ENCODE data around the gene ZNF365.
"Not testable (repeated sequence)": the region's sequence is repeated elsewhere in the genome, so short reads cannot be mapped to it uniquely, and the experiment has no call there.

ZNF365 gene

GRCh38 chr10:62373995-62374861 lies at the start of gene ZNF365:
TSS of gene ZNF365 (plus strand) at chr10:62374369. CDS start at chr10:62376194, 1,825 bp downstream.
- DNase-seq = peak; percentile 67

- DNase-seq = no peak
Observed at GRCh38 chr10:62326176-62326575, 48.0 kb upstream of the ZNF365 start.

GRCh38 chr10:62327885-62328284 lies 46.3 kb upstream of the ZNF365 start:
- DNase-seq = no peak

GRCh38 chr10:62330213-62330612 lies 44.0 kb upstream of the ZNF365 start:
- no peak for DNase-seq

- no peak for DNase-seq
Observed at GRCh38 chr10:62332406-62332805, 41.8 kb upstream of the ZNF365 start.

GRCh38 chr10:62333135-62333889 lies 40.9 kb upstream of the ZNF365 start:
- no peak for DNase-seq

- no peak for DNase-seq
Observed at GRCh38 chr10:62333988-62334682, 40.0 kb upstream of the ZNF365 start.

GRCh38 chr10:62335326-62335725 lies 38.8 kb upstream of the ZNF365 start:
- no peak for DNase-seq

GRCh38 chr10:62336404-62336803 lies 37.8 kb upstream of the ZNF365 start:
- DNase-seq = no peak

- no peak for DNase-seq
Observed at GRCh38 chr10:62341419-62341818, 32.8 kb upstream of the ZNF365 start.

GRCh38 chr10:62343000-62343399 lies 31.2 kb upstream of the ZNF365 start:
- DNase-seq = no peak

GRCh38 chr10:62348029-62348428 lies 26.1 kb upstream of the ZNF365 start:
- DNase-seq = no peak

- DNase-seq = peak; percentile 65
Observed at GRCh38 chr10:62352356-62352970, 21.7 kb upstream of the ZNF365 start.

- DNase-seq = no peak
Observed at GRCh38 chr10:62354916-62355315, 19.3 kb upstream of the ZNF365 start.

GRCh38 chr10:62356447-62356846 lies 17.7 kb upstream of the ZNF365 start:
- no peak for DNase-seq

- DNase-seq = not testable (repeated sequence)
Observed at GRCh38 chr10:62358151-62358550, 16.0 kb upstream of the ZNF365 start.

- no peak for DNase-seq
Observed at GRCh38 chr10:62373639-62373994, 552 bp upstream of the ZNF365 start.

- no peak for DNase-seq
Observed at GRCh38 chr10:62374862-62375710, 917 bp downstream of the ZNF365 start.

GRCh38 chr10:62376071-62377025 lies 2.2 kb downstream of the ZNF365 start:
- DNase-seq = no peak

- no peak for DNase-seq
Observed at GRCh38 chr10:62377026-62377415, 2.9 kb downstream of the ZNF365 start.

- DNase-seq = no peak
Observed at GRCh38 chr10:62377966-62378365, 3.8 kb downstream of the ZNF365 start.
